ENCODE data around the gene PA2G4.
"Not testable (repeated sequence)": the region's sequence is repeated elsewhere in the genome, so short reads cannot be mapped to it uniquely, and the experiment has no call there.

Gene PA2G4

GRCh38 chr12:56101045-56101444 is 3.3 kb upstream of the PA2G4 start:
- DNase-seq (ENCODE audit: low read depth) = no peak

- DNase-seq (ENCODE audit: low read depth) = no peak
Measured at GRCh38 chr12:56102683-56103065, 1.7 kb upstream of the PA2G4 start.

GRCh38 chr12:56103066-56103711 is 1.2 kb upstream of the PA2G4 start:
- no peak for DNase-seq (ENCODE audit: low read depth)

- no peak for DNase-seq (ENCODE audit: low read depth)
Measured at GRCh38 chr12:56103823-56104108, 593 bp upstream of the PA2G4 start.

- DNase-seq (ENCODE audit: low read depth) = peak; percentile 18
Measured at GRCh38 chr12:56104815-56105608, 653 bp downstream of the PA2G4 start.

- no peak for DNase-seq (ENCODE audit: low read depth)
Measured at GRCh38 chr12:56105609-56105902, 1.2 kb downstream of the PA2G4 start.

GRCh38 chr12:56107242-56107641 is 2.9 kb downstream of the PA2G4 start:
- no peak for DNase-seq (ENCODE audit: low read depth)

- no peak for DNase-seq (ENCODE audit: low read depth)
Measured at GRCh38 chr12:56110571-56110970, 6.2 kb downstream of the PA2G4 start.

- no peak for DNase-seq (ENCODE audit: low read depth)
Measured at GRCh38 chr12:56114084-56114483, 9.7 kb downstream of the PA2G4 start.

- DNase-seq (ENCODE audit: low read depth) = no peak
Measured at GRCh38 chr12:56115329-56115728, 11.0 kb downstream of the PA2G4 start.

- DNase-seq (ENCODE audit: low read depth) = peak; percentile 90
Measured at GRCh38 chr12:56116267-56117081, 12.1 kb downstream of the PA2G4 start, which contains the start of gene RPL41. Gene RPL41 (plus strand): TSS chr12:56116633.

GRCh38 chr12:56117082-56117706 is 12.8 kb downstream of the PA2G4 start:
- DNase-seq (ENCODE audit: low read depth) = not testable (repeated sequence)

GRCh38 chr12:56117778-56118687 is 13.7 kb downstream of the PA2G4 start, which contains the start of gene ZC3H10:
Gene ZC3H10 (plus strand): TSS chr12:56118266. CDS start chr12:56120563, 2,297 bp downstream.
- peak; percentile 97 for DNase-seq (ENCODE audit: low read depth)

- no peak for DNase-seq (ENCODE audit: low read depth)
Measured at GRCh38 chr12:56118688-56119357, 14.5 kb downstream of the PA2G4 start.

- peak; percentile 22 for DNase-seq (ENCODE audit: low read depth)
Measured at GRCh38 chr12:56119361-56119796, 15.0 kb downstream of the PA2G4 start.

GRCh38 chr12:56120158-56120846 is 15.9 kb downstream of the PA2G4 start:
- DNase-seq (ENCODE audit: low read depth) = no peak

- no peak for DNase-seq (ENCODE audit: low read depth)
Measured at GRCh38 chr12:56121204-56121870, 17.0 kb downstream of the PA2G4 start.

GRCh38 chr12:56122637-56123036 is 18.3 kb downstream of the PA2G4 start:
- DNase-seq (ENCODE audit: low read depth) = no peak

GRCh38 chr12:56124133-56124532 is 19.8 kb downstream of the PA2G4 start:
- no peak for DNase-seq (ENCODE audit: low read depth)
